Measurements from ENCODE around the gene PLEKHM1. TPM values are rescaled to one million over a fixed set of nuclear protein-coding genes. Genes with fewer than 3 reads are reported as not detected.
"Not testable (repeated sequence)": the region's sequence is repeated elsewhere in the genome, so short reads cannot be mapped to it uniquely, and the experiment has no call there.

Gene PLEKHM1
- 53.9 and 72.5 TPM in 2 replicates for total RNA-seq

GRCh38 chr17:45490615-45491433 lies at the start of gene PLEKHM1:
Gene PLEKHM1 (minus strand): TSS chr17:45490721. CDS start chr17:45482484, 8,237 bp downstream.
- DNase-seq (ENCODE audit: extremely low read depth, low read depth, low spot score), result not testable (repeated sequence)

GRCh38 chr17:45538168-45538567 lies 47.6 kb upstream of the PLEKHM1 start:
- not testable (repeated sequence) for DNase-seq (ENCODE audit: extremely low read depth, low read depth, low spot score)

GRCh38 chr17:45506072-45506471 lies 15.6 kb upstream of the PLEKHM1 start:
- DNase-seq (ENCODE audit: extremely low read depth, low read depth, low spot score), result not testable (repeated sequence)

- not testable (repeated sequence) for DNase-seq (ENCODE audit: extremely low read depth, low read depth, low spot score)
Measured at GRCh38 chr17:45505183-45505582, 14.7 kb upstream of the PLEKHM1 start.

GRCh38 chr17:45501092-45501707 lies 10.7 kb upstream of the PLEKHM1 start:
- DNase-seq (ENCODE audit: extremely low read depth, low read depth, low spot score), result not testable (repeated sequence)

GRCh38 chr17:45500478-45500877 lies 10.0 kb upstream of the PLEKHM1 start:
- DNase-seq (ENCODE audit: extremely low read depth, low read depth, low spot score), result not testable (repeated sequence)

GRCh38 chr17:45499208-45499607 lies 8.7 kb upstream of the PLEKHM1 start:
- DNase-seq (ENCODE audit: extremely low read depth, low read depth, low spot score), result not testable (repeated sequence)

- not testable (repeated sequence) for DNase-seq (ENCODE audit: extremely low read depth, low read depth, low spot score)
Measured at GRCh38 chr17:45498377-45498776, 7.9 kb upstream of the PLEKHM1 start.

GRCh38 chr17:45497449-45497848 lies 6.9 kb upstream of the PLEKHM1 start:
- DNase-seq (ENCODE audit: extremely low read depth, low read depth, low spot score), result not testable (repeated sequence)

GRCh38 chr17:45496507-45496906 lies 6.0 kb upstream of the PLEKHM1 start:
- not testable (repeated sequence) for DNase-seq (ENCODE audit: extremely low read depth, low read depth, low spot score)

GRCh38 chr17:45494556-45494955 lies 4.0 kb upstream of the PLEKHM1 start:
- not testable (repeated sequence) for DNase-seq (ENCODE audit: extremely low read depth, low read depth, low spot score)

GRCh38 chr17:45492156-45492555 lies 1.6 kb upstream of the PLEKHM1 start:
- DNase-seq (ENCODE audit: extremely low read depth, low read depth, low spot score), result not testable (repeated sequence)

GRCh38 chr17:45490198-45490597 lies 323 bp downstream of the PLEKHM1 start:
- DNase-seq (ENCODE audit: extremely low read depth, low read depth, low spot score), result not testable (repeated sequence)

GRCh38 chr17:45487704-45488103 lies 2.8 kb downstream of the PLEKHM1 start:
- DNase-seq (ENCODE audit: extremely low read depth, low read depth, low spot score), result peak; percentile 29

GRCh38 chr17:45483591-45484216 lies 6.8 kb downstream of the PLEKHM1 start:
- DNase-seq (ENCODE audit: extremely low read depth, low read depth, low spot score), result not testable (repeated sequence)

GRCh38 chr17:45483177-45483576 lies 7.3 kb downstream of the PLEKHM1 start:
- DNase-seq (ENCODE audit: extremely low read depth, low read depth, low spot score), result not testable (repeated sequence)

- not testable (repeated sequence) for DNase-seq (ENCODE audit: extremely low read depth, low read depth, low spot score)
Measured at GRCh38 chr17:45482317-45482716, 8.2 kb downstream of the PLEKHM1 start.

- DNase-seq (ENCODE audit: extremely low read depth, low read depth, low spot score), result not testable (repeated sequence)
Measured at GRCh38 chr17:45475436-45475835, 15.1 kb downstream of the PLEKHM1 start.

GRCh38 chr17:45472249-45472648 lies 18.3 kb downstream of the PLEKHM1 start:
- not testable (repeated sequence) for DNase-seq (ENCODE audit: extremely low read depth, low read depth, low spot score)

- not testable (repeated sequence) for DNase-seq (ENCODE audit: extremely low read depth, low read depth, low spot score)
Measured at GRCh38 chr17:45469204-45469563, 21.3 kb downstream of the PLEKHM1 start.
